GM19043 (cell line): ENCODE data around the gene KRT33A.

ENCODE experiments used
- ATAC-seq: cut with Tn5 transposase; IDR thresholded peaks from one replicate; pipeline ENCODE4 v1.9.1; 2021; ENCODE audit warnings: low read depth; ENCODE audit not compliant: unreplicated experiment

KRT33A gene

GRCh38 chr17:41332239-41332638 lies 18.4 kb downstream of the KRT33A start:
- ATAC-seq: no peak

- ATAC-seq: no peak
These were observed 19.0 kb downstream of the KRT33A start for GRCh38 chr17:41331606-41332005.

- no peak for ATAC-seq
These were observed 21.2 kb downstream of the KRT33A start for GRCh38 chr17:41329279-41329948.

GRCh38 chr17:41328207-41328606 lies 22.4 kb downstream of the KRT33A start:
- no peak for ATAC-seq

GRCh38 chr17:41327411-41328120 lies 23.1 kb downstream of the KRT33A start:
- ATAC-seq: no peak

- no peak for ATAC-seq
These were observed 24.2 kb downstream of the KRT33A start for GRCh38 chr17:41326173-41327145.

GRCh38 chr17:41325611-41326010 lies 25.0 kb downstream of the KRT33A start:
- ATAC-seq: no peak

GRCh38 chr17:41325126-41325525 lies 25.5 kb downstream of the KRT33A start:
- no peak for ATAC-seq

GRCh38 chr17:41324180-41325075 lies 26.2 kb downstream of the KRT33A start:
- ATAC-seq: no peak

- no peak for ATAC-seq
These were observed 27.4 kb downstream of the KRT33A start for GRCh38 chr17:41322903-41323895.

GRCh38 chr17:41322094-41322902 lies 28.3 kb downstream of the KRT33A start:
- no peak for ATAC-seq

GRCh38 chr17:41318231-41318630 lies 32.4 kb downstream of the KRT33A start:
- ATAC-seq: no peak

- ATAC-seq: no peak
These were observed 34.7 kb downstream of the KRT33A start for GRCh38 chr17:41315814-41316445.

GRCh38 chr17:41315204-41315794 lies 35.3 kb downstream of the KRT33A start, which contains the start of gene KRTAP17-1:
KRTAP17-1 (minus strand) TSS chr17:41315710; CDS start chr17:41315650, 60 bp downstream.
- ATAC-seq: no peak

- ATAC-seq: no peak
These were observed 39.5 kb downstream of the KRT33A start for GRCh38 chr17:41311111-41311510.

GRCh38 chr17:41308918-41309359 lies 41.7 kb downstream of the KRT33A start, which contains the start of gene KRTAP16-1:
KRTAP16-1 (minus strand) TSS chr17:41309309; CDS start chr17:41309253, 56 bp downstream.
- no peak for ATAC-seq
